ENCODE results near the gene KDELR3.

The KDELR3 gene

DNA sequence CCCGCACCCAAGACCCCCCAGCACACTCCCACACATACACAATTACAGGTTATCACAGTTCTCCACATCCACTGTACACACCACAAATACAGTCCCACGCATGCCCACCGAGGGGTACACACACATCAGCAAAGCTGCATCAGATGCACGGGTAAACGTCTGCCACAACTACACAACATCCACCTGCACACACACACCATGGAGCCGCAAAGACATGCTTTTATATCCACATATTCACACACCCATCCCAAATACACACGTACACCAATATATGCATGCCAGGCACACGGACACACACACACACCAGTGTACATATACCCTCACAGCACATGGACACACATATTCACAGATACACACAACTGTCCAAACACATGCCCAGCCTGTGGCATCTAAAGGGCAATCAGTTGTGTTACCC lies 7.5 kb upstream of the KDELR3 start:
- H3K27me3 ChIP-seq (ENCODE audit: insufficient read depth, insufficient read length) = peaks cover 78% of the 10 kb centered on the region
- no peak for TF ChIP-seq ZNF274 (IDR thresholded peaks at IDR 0.05; ENCODE audit: low read depth, low read length)
- TF ChIP-seq YY1 (IDR thresholded peaks at IDR 0.05; ENCODE audit: insufficient read depth, insufficient read length) = no peak
- peaks cover 11% of the 10 kb centered on the region for H3K4me1 ChIP-seq (ENCODE audit: insufficient read depth, insufficient read length)
- H3K9me3 ChIP-seq (ENCODE audit: insufficient read depth, low read length) = no peaks in the 10 kb centered on the region
- no peak for DNase-seq (ENCODE audit: low read depth, low spot score)
- no peaks in the 10 kb centered on the region for H3K36me3 ChIP-seq (ENCODE audit: insufficient read depth, insufficient read length, low read length)
- H3K9ac ChIP-seq (ENCODE audit: insufficient read length, low read depth) = no peak overlapping the region
- H3K4me3 ChIP-seq (ENCODE audit: insufficient read length, low read depth) = no peak overlapping the region

DNA sequence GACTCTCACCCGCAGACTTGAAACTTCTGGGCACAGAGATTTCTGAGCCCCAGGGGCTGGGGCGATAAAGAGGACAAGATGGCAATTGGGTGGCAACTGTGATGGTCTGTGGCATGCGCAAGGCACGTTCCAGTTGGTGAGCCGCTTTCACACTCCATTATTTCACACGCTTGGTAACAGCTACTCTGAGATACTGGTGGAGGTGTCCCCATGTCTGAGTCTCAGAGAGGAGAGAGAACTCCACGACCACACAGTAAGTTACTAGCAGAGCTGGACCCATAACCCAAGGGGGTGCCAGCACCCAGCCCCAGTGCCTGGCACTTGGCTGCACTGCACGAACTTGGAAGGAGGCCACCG lies 6.9 kb upstream of the KDELR3 start:
- no peak for DNase-seq (ENCODE audit: low read depth, low spot score)
- Histone ChIP-seq H3K4me3 (ENCODE audit: insufficient read length, low read depth) (peak overlapping the region; percentile 15), H3K4me1 (ENCODE audit: insufficient read depth, insufficient read length) (peaks cover 14% of the 10 kb centered on the region), H3K27me3 (ENCODE audit: insufficient read depth, insufficient read length) (peaks cover 82% of the 10 kb centered on the region), H3K9me3 (ENCODE audit: insufficient read depth, low read length) (no peaks in the 10 kb centered on the region), H3K9ac (ENCODE audit: insufficient read length, low read depth) (peak overlapping the region; percentile 56), H3K36me3 (ENCODE audit: insufficient read depth, insufficient read length, low read length) (no peaks in the 10 kb centered on the region)
- TF ChIP-seq ZNF274 (IDR thresholded peaks at IDR 0.05; ENCODE audit: low read depth, low read length) = no peak
- no peak for TF ChIP-seq SUZ12 (IDR thresholded peaks at IDR 0.05; ENCODE audit: extremely low read depth, insufficient read depth, insufficient read length)
- TF ChIP-seq YY1 (IDR thresholded peaks at IDR 0.05; ENCODE audit: insufficient read depth, insufficient read length) = no peak

DNA sequence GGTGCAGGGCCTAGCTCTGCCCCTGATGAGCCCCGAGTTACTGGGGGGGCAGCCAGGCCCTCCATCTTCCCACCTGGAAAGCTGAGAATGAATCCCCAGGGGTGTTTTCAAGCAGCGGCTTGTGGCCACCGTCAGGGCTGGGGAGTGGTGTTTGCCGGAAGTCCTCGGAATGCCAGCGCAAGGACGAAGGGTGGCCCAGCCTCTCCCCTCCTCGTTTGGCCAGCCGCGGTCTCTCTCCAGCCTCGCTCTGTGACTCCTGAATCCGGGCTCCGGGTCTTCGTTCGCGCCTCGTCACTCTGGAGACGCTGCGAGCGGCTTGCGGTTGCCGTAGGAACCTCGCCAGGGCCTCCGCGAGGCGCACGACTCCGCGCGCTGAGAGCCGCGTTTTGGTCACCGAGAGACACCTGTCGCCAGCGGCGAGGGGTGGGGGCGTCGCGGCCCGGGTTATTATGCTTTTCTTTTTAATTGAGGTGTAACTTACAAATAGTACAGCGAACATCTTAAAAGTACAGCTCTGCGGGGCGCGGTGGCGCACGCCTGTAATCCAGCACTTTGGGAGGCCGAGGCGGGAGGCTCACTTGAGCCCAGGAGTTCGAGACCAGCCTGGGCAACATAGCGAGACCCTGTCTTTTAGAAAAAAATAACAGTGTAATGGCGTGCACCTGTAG lies 6.3 kb upstream of the KDELR3 start:
- H3K27me3 ChIP-seq (ENCODE audit: insufficient read depth, insufficient read length) = peaks cover 80% of the 10 kb centered on the region
- H3K36me3 ChIP-seq (ENCODE audit: insufficient read depth, insufficient read length, low read length) = no peaks in the 10 kb centered on the region
- H3K9ac ChIP-seq (ENCODE audit: insufficient read length, low read depth) = peak overlapping the region; percentile 56
- peaks cover 10% of the 10 kb centered on the region for H3K4me1 ChIP-seq (ENCODE audit: insufficient read depth, insufficient read length)
- no peaks in the 10 kb centered on the region for H3K9me3 ChIP-seq (ENCODE audit: insufficient read depth, low read length)
- H3K4me3 ChIP-seq (ENCODE audit: insufficient read length, low read depth) = peak overlapping the region; percentile 15
- no peak for TF ChIP-seq SUZ12 (IDR thresholded peaks at IDR 0.05; ENCODE audit: extremely low read depth, insufficient read depth, insufficient read length)
- TF ChIP-seq ZNF274 (IDR thresholded peaks at IDR 0.05; ENCODE audit: low read depth, low read length) = no peak
- no peak for TF ChIP-seq YY1 (IDR thresholded peaks at IDR 0.05; ENCODE audit: insufficient read depth, insufficient read length)
- DNase-seq (ENCODE audit: low read depth, low spot score) = peak; percentile 84

DNA sequence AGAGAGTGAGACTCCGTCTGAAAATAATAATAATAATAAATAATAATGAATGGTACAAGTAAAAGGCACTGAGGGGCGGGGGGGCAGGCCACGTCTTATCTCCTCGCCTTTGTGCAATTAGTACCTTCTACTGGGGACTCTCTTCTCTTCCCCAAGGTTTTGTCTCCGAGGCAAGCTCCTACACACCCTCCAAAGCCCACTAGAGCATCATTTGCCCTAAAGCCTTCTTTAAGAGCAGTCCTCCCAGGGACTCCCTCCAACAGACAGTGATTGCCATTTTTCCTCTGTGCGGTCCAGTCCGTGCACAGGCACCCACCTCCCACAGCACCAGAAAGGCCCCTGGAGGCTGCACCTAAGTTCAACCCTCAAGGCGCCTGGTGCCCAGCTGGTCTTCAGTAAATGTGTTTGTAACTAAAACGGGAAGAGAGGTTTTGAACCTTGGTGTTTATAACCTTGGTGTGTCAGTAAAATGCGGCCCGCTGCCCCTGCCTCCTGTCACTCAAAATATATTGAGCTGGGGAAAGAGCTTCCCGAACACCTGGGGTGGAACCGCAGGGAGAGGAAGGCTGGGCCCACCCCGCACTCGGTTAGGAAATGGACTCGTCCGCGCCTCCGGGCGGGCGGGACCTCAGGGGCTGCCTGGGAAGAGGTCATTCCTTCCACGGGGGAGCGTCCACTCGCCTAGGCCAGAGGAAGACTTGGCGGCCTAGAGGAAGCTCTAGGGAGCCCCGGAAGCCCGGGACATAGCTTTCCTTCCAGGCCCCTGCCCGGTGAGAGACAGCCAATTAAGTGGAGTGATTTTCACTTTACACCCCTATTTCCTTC lies 4.7 kb upstream of the KDELR3 start:
- DNase-seq (ENCODE audit: low read depth, low spot score) = no peak
- TF ChIP-seq SUZ12 (IDR thresholded peaks at IDR 0.05; ENCODE audit: extremely low read depth, insufficient read depth, insufficient read length) = no peak
- no peak for TF ChIP-seq ZNF274 (IDR thresholded peaks at IDR 0.05; ENCODE audit: low read depth, low read length)
- no peak overlapping the region for H3K4me3 ChIP-seq (ENCODE audit: insufficient read length, low read depth)
- H3K36me3 ChIP-seq (ENCODE audit: insufficient read depth, insufficient read length, low read length) = no peaks in the 10 kb centered on the region
- no peaks in the 10 kb centered on the region for H3K9me3 ChIP-seq (ENCODE audit: insufficient read depth, low read length)
- peak overlapping the region; percentile 32 for H3K9ac ChIP-seq (ENCODE audit: insufficient read length, low read depth)
- H3K27me3 ChIP-seq (ENCODE audit: insufficient read depth, insufficient read length) = peaks cover 79% of the 10 kb centered on the region
- H3K4me1 ChIP-seq (ENCODE audit: insufficient read depth, insufficient read length) = peaks cover 12% of the 10 kb centered on the region

DNA sequence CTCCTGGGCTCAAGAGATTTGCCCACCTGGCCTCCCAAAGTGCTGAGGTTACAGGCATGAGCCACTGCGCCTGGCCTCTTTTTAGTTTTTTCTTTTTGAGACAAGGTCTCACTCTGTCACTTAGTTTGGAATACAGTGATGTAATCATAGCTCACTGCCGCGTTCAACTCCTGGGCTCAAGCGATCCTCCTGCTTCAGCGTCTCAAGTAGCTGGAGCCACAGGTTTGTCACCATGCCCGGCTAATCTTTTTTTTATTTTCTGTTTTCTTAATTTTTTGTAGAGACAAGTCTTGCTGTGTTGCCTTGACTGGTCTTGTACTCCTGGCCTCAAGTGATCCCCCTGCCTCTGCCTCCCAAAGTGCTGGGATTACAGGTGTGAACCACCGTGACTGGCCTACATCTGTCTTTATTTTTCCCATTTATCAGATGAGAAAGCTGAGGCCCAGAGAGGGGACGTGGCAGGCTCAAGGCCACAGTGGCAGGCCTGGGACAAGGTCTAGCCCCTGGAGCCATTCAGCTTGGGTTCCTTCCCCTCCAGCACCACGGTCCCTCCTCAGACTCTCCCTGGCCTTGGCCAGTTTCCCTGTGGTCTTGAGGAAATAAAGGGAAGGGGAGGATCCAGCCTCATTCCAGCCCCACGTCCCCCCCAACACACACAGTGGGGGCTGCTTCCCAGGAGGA lies 2.8 kb upstream of the KDELR3 start:
- H3K4me1 ChIP-seq (ENCODE audit: insufficient read depth, insufficient read length) = peaks cover 18% of the 10 kb centered on the region
- no peak overlapping the region for H3K4me3 ChIP-seq (ENCODE audit: insufficient read length, low read depth)
- H3K9ac ChIP-seq (ENCODE audit: insufficient read length, low read depth) = no peak overlapping the region
- DNase-seq (ENCODE audit: low read depth, low spot score) = no peak
- TF ChIP-seq SUZ12 (IDR thresholded peaks at IDR 0.05; ENCODE audit: extremely low read depth, insufficient read depth, insufficient read length) (no peak), YY1 (IDR thresholded peaks at IDR 0.05; ENCODE audit: insufficient read depth, insufficient read length) (no peak), ZNF274 (IDR thresholded peaks at IDR 0.05; ENCODE audit: low read depth, low read length) (no peak)
- no peaks in the 10 kb centered on the region for H3K9me3 ChIP-seq (ENCODE audit: insufficient read depth, low read length)
- H3K36me3 ChIP-seq (ENCODE audit: insufficient read depth, insufficient read length, low read length) = no peaks in the 10 kb centered on the region
- H3K27me3 ChIP-seq (ENCODE audit: insufficient read depth, insufficient read length) = peaks cover 63% of the 10 kb centered on the region

DNA sequence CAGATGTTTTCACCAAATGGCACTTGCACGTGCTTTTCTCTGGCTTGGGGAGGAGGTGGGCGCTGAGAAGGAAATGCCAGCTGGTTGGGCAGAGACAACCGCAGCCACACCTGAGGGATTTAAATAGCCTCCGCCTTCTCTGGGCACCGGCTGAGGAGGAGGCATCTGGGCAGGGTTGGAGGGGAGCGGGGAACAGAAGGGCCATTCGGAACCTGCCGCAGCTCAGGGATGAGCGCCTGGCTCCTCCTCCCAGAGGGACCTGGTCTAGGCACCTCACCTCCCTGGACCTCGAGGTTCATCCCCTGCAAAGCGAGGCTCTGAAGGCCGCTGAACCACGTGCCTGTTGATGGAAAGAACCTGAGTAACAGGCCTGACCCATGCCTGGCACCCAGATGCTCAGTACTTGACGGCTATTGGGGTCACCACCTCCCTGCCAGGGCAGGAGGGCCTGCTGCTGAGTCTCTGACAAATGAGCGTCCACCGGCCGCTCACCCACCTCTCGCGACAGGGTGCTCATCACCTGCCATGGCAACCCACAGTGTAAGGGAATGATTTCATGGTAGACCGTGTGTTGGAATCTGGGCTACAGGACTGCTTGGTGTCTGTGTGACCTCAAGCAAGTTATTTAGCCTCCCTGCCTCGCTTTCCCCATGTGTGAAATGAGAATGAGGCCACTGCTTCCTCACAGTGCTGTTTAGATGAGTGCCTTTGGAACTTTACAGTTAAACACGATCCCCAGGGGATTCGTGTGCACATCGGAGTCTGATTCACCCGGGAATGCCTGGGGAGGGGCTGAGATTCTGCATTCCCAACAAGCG lies 2.0 kb upstream of the KDELR3 start:
- no peak for DNase-seq (ENCODE audit: low read depth, low spot score)
- Histone ChIP-seq H3K36me3 (ENCODE audit: insufficient read depth, insufficient read length, low read length) (no peaks in the 10 kb centered on the region), H3K4me1 (ENCODE audit: insufficient read depth, insufficient read length) (peaks cover 18% of the 10 kb centered on the region), H3K9me3 (ENCODE audit: insufficient read depth, low read length) (no peaks in the 10 kb centered on the region), H3K9ac (ENCODE audit: insufficient read length, low read depth) (no peak overlapping the region), H3K4me3 (ENCODE audit: insufficient read length, low read depth) (no peak overlapping the region), H3K27me3 (ENCODE audit: insufficient read depth, insufficient read length) (peaks cover 56% of the 10 kb centered on the region)
- TF ChIP-seq ZNF274 (IDR thresholded peaks at IDR 0.05; ENCODE audit: low read depth, low read length) (no peak), YY1 (IDR thresholded peaks at IDR 0.05; ENCODE audit: insufficient read depth, insufficient read length) (no peak), SUZ12 (IDR thresholded peaks at IDR 0.05; ENCODE audit: extremely low read depth, insufficient read depth, insufficient read length) (no peak)
